GM18505 (cell line): ENCODE results near the gene SLC35F4.
"Not testable (repeated sequence)": the region's sequence is repeated elsewhere in the genome, so short reads cannot be mapped to it uniquely, and the experiment has no call there.

Experiments used
- ATAC-seq: cut with Tn5 transposase; IDR thresholded peaks from one replicate; pipeline ENCODE4 v1.9.1; 2021; ENCODE audit not compliant: unreplicated experiment
- POLR2A ChIP-seq: IDR thresholded peaks from 4 replicates; pipeline ENCODE4 v1.6.1; 2011; ENCODE audit warnings: borderline replicate concordance; ENCODE audit not compliant: insufficient read depth, insufficient read length; ENCODE audit errors: extremely low read depth

SLC35F4 gene

DNA sequence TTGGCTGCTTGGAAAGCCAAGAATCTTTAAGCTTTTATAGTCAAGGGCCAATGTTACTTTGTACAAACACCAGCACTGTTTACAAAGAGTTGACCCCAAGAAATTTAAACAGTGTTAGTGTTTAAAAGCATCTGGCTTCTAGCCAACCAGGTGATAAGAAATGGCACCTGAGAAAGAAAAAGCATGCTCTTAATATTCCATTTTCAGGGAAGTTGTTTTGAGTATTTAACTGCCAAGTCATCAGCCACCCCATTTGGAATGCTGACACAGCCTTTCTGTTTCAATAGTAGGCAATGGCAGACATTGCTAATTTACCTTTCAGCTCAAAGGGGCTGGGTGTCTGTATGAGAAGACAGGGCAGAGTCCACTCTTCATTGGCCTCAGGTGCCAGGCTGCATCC is 3.7 kb upstream of the SLC35F4 start:
- no peak for TF ChIP-seq POLR2A
- ATAC-seq: no peak

DNA sequence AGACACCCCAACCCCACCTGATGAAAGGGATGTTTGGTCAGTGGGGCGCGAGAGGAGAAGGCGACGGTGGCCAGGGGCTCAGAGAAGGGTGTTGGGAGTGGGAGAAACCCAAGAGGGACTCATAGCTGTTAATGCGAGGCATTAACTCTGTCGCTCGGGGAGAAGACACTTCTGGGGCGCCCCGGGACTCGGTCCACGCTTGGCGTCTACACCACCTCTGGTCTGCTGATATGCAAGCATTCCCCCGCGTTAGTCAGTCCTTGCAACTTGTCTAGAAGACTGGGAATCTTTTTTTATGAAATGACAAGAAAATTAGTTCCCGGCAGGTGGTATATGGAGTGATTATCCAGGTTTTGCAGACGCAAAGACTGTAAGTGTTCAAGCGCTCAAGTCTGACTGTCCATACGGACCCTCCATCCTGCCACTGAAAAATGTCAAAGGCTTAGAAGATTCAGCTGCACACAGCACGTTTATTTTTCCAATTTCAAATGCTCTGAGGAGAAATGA is 360 bp upstream of the SLC35F4 start:
- TF ChIP-seq POLR2A: no peak
- no peak for ATAC-seq

DNA sequence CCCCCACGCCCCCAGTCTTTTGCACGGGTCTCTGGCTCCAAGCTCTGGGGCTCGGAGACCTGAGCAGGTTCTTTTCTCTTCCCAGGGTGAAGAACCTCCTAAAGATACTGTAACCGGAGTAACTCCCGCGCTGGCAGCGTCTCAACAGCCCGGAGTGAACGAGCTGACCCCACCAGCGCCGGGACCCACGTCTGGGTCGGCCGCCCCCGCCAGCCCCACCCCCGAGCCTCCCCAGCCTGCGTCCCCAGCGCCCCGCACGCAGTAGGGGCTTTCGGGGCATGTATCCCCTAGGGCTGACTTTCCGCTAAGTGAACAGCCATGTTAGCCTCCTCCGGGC is 858 bp downstream of the SLC35F4 start:
- no peak for TF ChIP-seq POLR2A
- no peak for ATAC-seq

DNA sequence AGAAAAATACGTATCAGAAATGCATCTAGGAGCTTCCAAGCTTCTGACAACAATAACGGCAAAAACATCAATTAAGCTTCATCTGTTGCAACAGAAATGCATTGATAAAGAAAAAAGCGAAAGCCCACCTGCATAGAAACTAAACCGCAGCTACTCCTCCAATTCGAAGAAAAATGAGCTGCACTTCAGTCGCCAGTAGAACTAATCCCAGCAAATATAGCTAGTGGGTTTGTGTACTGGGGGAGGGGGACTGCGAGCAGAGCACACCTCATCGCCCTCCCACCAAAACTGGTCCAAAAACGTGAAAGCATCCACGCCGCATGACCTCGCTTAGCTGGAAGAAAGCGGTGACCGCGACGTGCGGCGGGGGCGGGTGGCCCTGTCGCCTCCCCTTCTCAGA is 1.2 kb downstream of the SLC35F4 start:
- no peak for TF ChIP-seq POLR2A
- ATAC-seq: no peak

DNA sequence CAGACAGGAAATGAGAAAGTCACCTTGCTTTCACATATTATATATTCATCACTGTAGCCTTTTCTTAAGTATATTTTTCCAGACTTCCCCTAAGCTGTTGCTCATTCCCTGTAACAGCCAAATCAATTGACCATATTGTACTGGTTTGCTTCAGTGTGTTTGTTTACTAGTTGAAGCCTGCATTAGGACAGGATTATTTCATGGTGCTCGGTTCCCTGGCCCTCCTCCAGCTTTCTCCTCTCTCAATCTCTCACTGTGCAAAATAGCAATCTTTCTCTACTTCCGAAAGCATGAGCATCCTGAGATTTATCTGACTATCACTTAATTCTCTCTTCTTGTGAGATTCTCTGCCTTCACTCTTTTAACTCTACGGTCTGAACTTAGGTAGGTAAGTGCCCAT is 2.4 kb downstream of the SLC35F4 start:
- ATAC-seq: no peak
- TF ChIP-seq POLR2A: no peak

DNA sequence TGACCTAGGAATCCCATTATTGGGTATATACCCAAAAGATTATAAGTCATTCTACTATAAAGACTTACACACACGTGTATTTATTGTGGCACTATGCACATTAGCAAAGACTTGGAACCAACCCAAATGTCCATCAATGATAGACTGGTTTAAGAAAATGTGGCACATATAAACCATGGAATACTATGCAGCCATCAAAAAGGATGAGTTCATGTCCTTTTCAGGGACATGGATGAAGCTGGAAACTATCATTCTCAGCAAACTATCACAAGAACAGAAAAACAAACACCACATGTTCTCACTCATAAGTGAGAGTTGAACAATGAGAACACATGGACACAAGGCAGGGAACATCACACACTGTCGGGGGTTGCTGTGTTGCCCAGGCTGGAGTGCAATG is 10.2 kb downstream of the SLC35F4 start:
- ATAC-seq: not testable (repeated sequence)

DNA sequence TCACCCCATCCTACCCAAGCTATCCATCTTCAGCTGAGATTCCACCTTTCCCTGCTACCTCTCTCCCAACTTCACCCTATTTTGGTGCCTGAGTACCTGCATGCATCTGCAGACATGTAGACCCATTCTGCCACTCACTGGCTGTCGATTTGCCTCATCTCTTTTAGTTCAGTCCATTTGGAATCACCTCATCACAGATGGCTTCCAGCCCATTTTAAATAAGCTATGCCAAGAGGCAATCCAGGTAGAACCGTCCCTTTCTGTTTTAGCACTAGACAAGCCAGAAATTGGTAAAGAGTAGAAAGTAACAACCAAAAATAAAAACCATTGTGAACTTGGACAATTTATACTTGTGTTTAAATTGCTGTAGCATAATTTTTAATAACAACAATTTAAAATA is 11.3 kb downstream of the SLC35F4 start:
- no peak for TF ChIP-seq POLR2A
- no peak for ATAC-seq

DNA sequence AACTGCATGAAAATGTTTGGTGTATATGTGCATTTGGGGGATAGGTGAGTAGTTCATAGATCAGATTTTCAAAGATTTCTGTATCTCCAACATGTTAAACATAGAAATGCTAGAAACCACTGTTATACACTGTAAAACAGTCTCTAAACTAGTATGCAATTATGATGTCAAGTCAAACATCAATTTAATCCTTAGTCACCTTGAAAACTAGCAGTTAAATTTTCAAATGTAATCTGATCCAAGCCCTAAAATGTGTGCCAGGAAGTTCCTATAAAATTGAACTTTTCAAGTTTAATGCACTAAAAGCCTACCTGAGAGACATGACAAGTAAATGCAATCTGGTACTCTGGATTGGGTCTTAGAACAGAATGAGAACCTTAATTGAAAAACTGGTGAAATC is 14.5 kb downstream of the SLC35F4 start:
- ATAC-seq: no peak
- TF ChIP-seq POLR2A: no peak

DNA sequence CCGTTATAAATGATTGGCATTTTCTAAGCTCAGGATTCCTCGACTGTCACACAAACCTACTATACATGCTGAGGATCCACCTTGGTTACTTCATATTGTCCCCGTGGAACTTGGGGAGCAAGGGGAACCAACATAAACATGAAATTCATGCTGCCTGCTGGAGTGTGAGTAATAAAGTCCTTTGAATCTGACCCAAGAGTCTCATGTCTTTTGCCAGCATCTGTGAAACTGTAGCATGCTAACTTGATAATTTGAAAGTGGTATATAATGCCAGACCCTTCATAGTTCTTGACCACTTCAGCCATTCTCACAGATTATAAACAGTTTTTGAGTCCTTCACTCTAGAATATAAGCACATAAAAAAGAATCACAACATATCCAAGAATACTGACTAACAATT is 17.1 kb downstream of the SLC35F4 start:
- ATAC-seq: no peak
- no peak for TF ChIP-seq POLR2A

DNA sequence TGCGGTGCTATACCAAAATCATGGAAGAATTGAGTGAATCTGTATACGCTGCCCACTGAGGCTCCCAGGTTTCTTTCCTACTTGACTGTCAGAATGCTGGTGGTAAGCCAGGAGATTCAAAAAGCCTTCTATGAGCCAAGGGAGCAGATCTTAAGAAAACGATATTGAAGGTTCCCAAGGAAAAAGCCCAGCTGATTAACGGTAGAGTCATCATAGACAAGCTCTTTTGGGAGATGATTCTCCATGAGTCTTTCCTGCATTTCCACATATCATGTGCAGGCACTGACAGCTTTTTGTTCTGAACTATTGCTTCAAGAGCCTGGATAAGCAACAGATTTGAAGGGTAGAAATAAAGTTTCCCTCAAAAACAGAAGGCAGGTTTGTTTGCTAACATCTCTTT is 17.5 kb downstream of the SLC35F4 start:
- TF ChIP-seq POLR2A: no peak
- ATAC-seq: no peak

DNA sequence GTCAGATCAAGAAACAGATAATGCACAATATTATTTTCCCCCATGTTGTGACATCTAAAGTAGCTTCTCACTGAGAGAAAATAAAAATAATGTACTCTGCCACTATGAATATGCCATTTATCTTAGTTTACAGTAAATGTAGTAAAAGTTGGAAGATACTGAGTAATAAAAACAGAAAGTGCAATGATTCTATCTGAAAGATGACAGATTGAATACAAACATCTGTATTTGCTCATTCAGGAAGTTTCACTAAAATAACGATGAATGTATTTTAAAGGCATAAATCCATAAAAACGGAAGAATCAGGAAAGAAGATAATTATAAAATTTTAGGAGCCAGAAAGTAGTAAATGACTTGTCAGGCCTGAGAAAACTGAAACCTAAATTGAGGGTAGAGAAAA is 18.2 kb downstream of the SLC35F4 start:
- no peak for ATAC-seq
- TF ChIP-seq POLR2A: no peak

DNA sequence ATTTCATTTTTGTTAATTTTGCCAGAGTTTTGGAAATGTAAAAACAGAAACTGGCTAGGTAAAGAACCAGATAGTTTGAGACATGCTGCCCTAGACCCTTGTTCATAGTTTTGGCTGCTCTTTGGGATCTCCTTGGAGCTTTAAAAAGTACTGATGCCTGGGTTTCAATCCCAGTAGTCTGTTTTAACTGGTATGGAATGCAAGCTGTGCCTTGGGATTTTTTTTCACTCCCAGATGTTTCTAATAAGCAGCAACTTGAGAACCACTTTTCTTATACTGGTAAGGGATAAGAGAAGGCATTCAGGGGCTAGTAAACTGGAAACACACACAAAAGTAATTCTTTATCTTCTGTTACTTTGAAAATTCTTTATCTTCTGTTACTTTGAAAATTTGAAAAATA is 18.8 kb downstream of the SLC35F4 start:
- no peak for TF ChIP-seq POLR2A

DNA sequence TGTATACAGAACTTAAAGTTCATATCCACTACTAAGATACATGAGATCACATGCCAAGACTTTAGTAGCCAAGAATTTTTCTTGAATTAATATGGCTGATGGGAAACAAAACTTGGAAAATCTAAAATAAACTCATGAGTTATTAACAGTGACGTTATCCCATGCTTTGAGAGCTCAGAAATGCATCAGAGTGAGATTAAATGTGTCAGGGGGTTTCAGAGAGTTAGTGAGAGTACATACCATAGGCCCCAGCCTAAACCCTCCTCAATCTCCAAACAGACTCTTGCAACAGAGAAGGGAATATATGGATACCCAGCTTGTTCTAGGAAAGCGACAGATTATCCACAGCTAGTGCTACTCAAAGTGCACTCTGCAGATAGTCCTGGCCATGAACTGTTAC is 19.3 kb downstream of the SLC35F4 start:
- no peak for TF ChIP-seq POLR2A
- ATAC-seq: no peak

More for the DNA sequence above, 18.8 kb downstream of the SLC35F4 start:
- no peak for ATAC-seq

DNA sequence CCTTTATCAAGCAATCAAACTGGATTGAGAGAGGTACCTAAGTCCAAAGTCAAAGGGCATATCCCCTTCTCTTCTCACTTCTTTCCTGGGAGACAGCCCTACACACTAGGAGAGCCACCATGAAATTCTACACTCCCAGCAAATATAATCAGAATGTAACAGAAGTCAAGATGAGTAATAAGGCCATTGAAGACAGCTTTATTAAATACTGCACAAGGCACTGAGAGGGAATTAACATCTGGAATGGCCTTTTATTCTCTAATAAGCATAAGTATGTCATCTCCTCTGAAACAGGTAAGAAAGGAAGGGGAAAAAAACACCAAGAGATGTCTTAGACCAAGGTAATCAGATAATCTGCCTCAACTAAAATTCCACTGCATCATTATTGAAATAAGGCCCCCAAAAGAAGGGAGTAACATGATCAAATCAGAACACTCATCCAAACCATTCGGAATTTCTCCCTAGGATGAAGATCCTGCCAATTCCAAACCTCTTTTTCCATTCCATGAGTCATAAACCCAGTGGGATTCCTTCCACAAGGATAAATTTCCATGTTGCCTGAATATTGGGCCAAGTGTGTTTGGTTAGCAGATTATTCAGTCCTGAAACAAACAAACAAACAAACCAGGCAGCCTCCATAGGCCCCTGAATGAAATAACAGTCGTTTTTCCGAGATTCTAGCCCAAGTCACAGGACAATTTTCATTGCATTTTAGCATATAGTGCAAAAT is 19.9 kb downstream of the SLC35F4 start:
- ATAC-seq: no peak
- TF ChIP-seq POLR2A: no peak

DNA sequence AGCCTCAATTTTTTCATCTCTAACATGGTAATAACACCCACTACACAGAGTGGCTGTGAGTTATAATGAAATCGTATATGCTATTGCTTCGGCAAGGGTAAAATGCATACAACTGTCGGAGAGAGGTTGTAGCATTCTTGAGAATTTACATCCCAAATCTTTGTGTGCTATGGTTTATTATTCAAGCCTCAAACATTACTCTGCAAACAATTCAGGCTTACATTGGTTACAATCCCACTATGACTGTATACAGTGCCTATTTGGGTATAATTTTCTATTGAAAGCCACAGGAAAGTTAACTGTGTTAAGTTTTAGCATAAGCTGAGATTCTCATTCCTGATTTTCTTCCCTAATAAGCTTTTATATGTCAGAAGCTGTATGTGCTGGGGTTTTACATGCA is 20.6 kb downstream of the SLC35F4 start:
- no peak for ATAC-seq

More for the DNA sequence above, 20.6 kb downstream of the SLC35F4 start:
- no peak for TF ChIP-seq POLR2A
